ENCODE measurements around the gene RMI2.

The RMI2 gene

GRCh38 chr16:11306997-11307638 lies 38.1 kb upstream of the RMI2 start:
- Mint-ChIP-seq H3K9me3 (peaks cover 3% of the 10 kb centered on the region), H3K4me3 (no peak overlapping the region), H3K4me1 (peaks cover 58% of the 10 kb centered on the region), H3K27ac (peak overlapping the region; percentile 81), H3K36me3 (no peaks in the 10 kb centered on the region), H3K27me3 (no peaks in the 10 kb centered on the region)
- no peak for ATAC-seq

DNA sequence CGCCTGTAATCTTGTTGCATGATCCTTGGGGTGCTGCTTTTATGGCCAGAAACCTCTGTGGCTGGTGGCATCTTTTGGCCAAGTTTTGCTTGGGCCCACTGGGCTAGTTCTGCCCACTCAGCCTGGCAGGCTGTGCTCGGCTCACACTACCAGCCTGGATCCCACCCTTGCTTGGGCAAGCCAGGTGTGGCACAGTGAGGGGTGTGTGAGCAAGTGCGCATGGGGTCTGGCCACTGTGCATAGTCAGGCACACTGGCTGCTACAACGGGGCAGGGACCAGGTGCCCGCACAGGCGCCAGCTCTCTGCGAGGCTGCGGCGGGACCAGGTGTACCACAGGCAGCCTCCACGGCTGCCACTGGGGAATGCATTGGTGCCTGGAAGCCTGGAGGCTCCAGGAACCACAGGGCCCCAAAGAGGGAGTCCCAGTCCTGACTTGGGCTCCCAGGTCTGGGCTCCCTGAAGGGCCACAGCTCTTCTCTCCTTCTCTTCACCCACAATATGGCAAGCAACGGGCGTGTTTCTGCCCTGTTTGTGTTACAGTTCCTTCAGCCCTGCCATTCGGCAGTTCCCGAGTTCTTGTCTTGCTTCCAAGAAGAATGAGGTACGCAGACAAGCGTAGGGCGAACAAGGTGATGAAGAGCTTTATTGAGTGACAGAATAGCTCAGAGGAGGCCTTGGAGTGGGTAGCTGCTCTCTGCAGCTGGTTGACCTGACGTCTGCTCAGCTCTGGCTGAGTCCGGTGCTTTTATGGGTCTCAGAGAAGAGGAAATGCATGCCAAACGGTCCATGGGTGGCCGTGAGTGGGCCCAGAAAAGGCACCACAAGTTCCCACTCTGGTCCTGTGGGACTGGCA lies 37.4 kb upstream of the RMI2 start:
- ATAC-seq = no peak
- H3K27me3 Mint-ChIP-seq = no peaks in the 10 kb centered on the region
- H3K4me3 Mint-ChIP-seq = no peak overlapping the region
- H3K27ac Mint-ChIP-seq = peak overlapping the region; percentile 81
- H3K36me3 Mint-ChIP-seq = no peaks in the 10 kb centered on the region
- peaks cover 3% of the 10 kb centered on the region for H3K9me3 Mint-ChIP-seq
- peaks cover 65% of the 10 kb centered on the region for H3K4me1 Mint-ChIP-seq

GRCh38 chr16:11308493-11309283 lies 36.6 kb upstream of the RMI2 start:
- peak overlapping the region; percentile 49 for H3K4me3 Mint-ChIP-seq
- ATAC-seq = peak; percentile 81
- H3K4me1 Mint-ChIP-seq = peaks cover 68% of the 10 kb centered on the region
- H3K36me3 Mint-ChIP-seq = no peaks in the 10 kb centered on the region
- peaks cover 3% of the 10 kb centered on the region for H3K9me3 Mint-ChIP-seq
- peak overlapping the region; percentile 81 for H3K27ac Mint-ChIP-seq
- H3K27me3 Mint-ChIP-seq = no peaks in the 10 kb centered on the region

DNA sequence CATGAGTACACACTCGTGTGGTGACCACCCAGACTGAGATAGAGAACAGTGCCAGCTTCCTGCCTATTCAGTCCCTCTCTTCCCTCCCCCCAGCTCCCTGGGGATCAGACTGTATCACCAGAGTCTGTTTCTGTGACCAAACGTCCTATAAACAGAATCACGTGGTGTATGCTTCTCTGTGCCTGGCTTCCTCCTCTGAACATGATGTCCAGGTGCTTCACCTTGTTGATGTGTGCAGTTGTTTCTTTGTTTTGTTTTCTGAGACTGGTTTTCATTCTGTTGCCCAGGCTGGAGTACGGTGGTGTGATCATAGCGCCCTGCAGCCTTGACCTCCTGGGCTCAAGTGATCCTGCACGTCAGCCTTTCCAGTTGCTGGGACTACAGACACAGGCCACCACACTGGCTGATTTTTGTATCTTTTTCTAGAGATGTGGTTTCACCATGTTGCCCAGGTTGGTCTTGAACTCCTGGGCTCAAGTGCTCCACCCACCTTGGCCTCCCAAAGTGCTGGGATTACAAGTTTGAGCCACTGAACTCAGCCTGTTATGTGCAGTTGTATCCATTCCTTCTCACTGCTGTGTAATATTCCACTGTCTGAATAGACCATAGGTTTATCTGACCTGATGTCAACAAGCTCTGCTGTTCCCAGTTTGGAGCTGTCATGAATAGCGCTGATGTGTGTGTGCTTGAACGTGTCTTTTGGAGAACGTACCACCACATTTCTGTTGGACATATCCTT lies 35.2 kb upstream of the RMI2 start:
- Mint-ChIP-seq H3K27me3 (no peaks in the 10 kb centered on the region), H3K36me3 (no peaks in the 10 kb centered on the region), H3K27ac (peak overlapping the region; percentile 81), H3K9me3 (peaks cover 3% of the 10 kb centered on the region), H3K4me3 (peak overlapping the region; percentile 37), H3K4me1 (peaks cover 82% of the 10 kb centered on the region)
- peak; percentile 76 for ATAC-seq

GRCh38 chr16:11310634-11310977 lies 34.7 kb upstream of the RMI2 start:
- H3K4me3 Mint-ChIP-seq = peak overlapping the region; percentile 46
- no peaks in the 10 kb centered on the region for H3K27me3 Mint-ChIP-seq
- no peaks in the 10 kb centered on the region for H3K36me3 Mint-ChIP-seq
- H3K4me1 Mint-ChIP-seq = peaks cover 83% of the 10 kb centered on the region
- ATAC-seq = no peak
- H3K9me3 Mint-ChIP-seq = peaks cover 3% of the 10 kb centered on the region
- H3K27ac Mint-ChIP-seq = peak overlapping the region; percentile 81

DNA sequence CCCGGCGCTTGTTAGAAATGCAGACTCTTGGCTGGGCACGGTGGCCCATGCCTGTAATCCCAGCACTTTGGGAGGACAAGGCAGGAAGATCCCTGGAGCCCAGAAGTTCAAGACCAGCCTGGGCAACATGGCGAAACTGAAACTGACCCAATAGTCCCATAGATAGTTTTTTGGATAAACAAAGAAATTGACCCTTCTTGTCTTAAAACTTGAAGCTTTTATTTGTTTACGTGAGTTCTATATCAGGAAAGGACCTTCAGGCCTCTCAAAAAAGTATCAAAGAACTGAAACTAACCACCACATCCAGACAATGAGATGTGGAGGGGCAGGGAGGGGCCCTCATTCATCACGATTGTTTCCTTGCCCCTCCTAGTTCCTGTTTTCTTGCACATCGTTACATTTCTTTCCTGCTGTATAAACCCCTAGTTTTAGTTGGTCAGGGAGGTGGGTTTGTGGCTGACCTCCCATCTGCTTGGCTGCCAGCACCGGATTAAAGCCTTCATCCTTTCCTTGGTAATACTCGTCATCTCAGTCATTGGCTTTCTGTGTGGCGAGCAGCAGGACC lies 34.2 kb upstream of the RMI2 start:
- H3K27ac Mint-ChIP-seq = peak overlapping the region; percentile 81
- peak overlapping the region; percentile 49 for H3K4me3 Mint-ChIP-seq
- ATAC-seq = peak; percentile 69
- H3K27me3 Mint-ChIP-seq = no peaks in the 10 kb centered on the region
- peaks cover 3% of the 10 kb centered on the region for H3K9me3 Mint-ChIP-seq
- H3K4me1 Mint-ChIP-seq = peaks cover 83% of the 10 kb centered on the region
- H3K36me3 Mint-ChIP-seq = no peaks in the 10 kb centered on the region

- Mint-ChIP-seq H3K36me3 (no peaks in the 10 kb centered on the region), H3K4me1 (peaks cover 71% of the 10 kb centered on the region), H3K27me3 (no peaks in the 10 kb centered on the region), H3K9me3 (no peaks in the 10 kb centered on the region), H3K27ac (peak overlapping the region; percentile 81), H3K4me3 (peak overlapping the region; percentile 7)
- ATAC-seq = no peak
Observed at GRCh38 chr16:11312718-11313492, 32.4 kb upstream of the RMI2 start.

DNA sequence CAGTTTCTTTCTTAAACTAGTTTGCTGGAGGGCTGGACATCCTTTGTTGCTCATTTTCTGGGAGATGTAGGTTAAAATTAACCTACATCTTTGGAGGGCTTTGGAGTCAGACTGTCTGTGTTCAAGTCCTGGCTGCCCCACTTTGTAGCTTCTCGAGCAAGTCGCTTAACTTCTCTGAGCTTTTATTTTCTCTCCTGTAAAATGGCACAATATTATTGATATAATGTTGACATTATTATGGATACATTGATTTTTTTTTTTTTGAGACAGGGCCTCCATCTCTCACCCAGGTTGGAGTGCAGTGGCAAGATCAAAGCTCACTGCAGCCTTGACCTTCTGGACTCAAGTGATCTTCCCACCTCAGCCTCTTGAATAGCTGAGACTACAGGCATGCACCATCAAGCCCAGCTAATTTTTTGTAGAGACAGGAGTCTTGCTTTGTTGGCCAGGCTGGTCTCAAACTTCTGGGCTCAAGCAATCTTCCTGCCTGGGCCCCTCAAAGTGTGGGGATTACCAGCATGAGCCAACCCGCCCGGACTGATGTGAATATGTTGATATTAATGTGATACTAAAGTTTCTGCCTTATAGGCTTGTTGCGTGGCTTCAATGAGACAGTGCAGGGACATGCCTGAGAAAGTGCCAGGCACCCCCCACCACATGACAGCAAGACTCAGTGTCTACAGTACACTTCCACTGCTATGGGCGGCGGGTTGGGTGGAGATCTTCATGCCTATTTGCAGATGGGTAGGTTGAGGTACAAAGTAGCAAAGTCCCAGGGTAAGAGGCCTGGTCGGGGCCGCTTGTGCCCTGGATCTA lies 31.6 kb upstream of the RMI2 start:
- no peaks in the 10 kb centered on the region for H3K27me3 Mint-ChIP-seq
- H3K9me3 Mint-ChIP-seq = no peaks in the 10 kb centered on the region
- peaks cover 66% of the 10 kb centered on the region for H3K4me1 Mint-ChIP-seq
- ATAC-seq = no peak
- no peak overlapping the region for H3K4me3 Mint-ChIP-seq
- H3K36me3 Mint-ChIP-seq = no peaks in the 10 kb centered on the region
- H3K27ac Mint-ChIP-seq = peak overlapping the region; percentile 81

- no peak overlapping the region for H3K4me3 Mint-ChIP-seq
- no peaks in the 10 kb centered on the region for H3K9me3 Mint-ChIP-seq
- peaks cover 63% of the 10 kb centered on the region for H3K4me1 Mint-ChIP-seq
- no peaks in the 10 kb centered on the region for H3K27me3 Mint-ChIP-seq
- peak overlapping the region; percentile 33 for H3K27ac Mint-ChIP-seq
- no peak for ATAC-seq
- H3K36me3 Mint-ChIP-seq = no peaks in the 10 kb centered on the region
Observed at GRCh38 chr16:11314309-11314894, 30.9 kb upstream of the RMI2 start.

GRCh38 chr16:11315510-11315909 lies 29.7 kb upstream of the RMI2 start:
- Mint-ChIP-seq H3K9me3 (no peaks in the 10 kb centered on the region), H3K4me1 (peaks cover 52% of the 10 kb centered on the region), H3K4me3 (no peak overlapping the region), H3K36me3 (no peaks in the 10 kb centered on the region), H3K27ac (peak overlapping the region; percentile 33), H3K27me3 (no peaks in the 10 kb centered on the region)
- ATAC-seq = no peak

DNA sequence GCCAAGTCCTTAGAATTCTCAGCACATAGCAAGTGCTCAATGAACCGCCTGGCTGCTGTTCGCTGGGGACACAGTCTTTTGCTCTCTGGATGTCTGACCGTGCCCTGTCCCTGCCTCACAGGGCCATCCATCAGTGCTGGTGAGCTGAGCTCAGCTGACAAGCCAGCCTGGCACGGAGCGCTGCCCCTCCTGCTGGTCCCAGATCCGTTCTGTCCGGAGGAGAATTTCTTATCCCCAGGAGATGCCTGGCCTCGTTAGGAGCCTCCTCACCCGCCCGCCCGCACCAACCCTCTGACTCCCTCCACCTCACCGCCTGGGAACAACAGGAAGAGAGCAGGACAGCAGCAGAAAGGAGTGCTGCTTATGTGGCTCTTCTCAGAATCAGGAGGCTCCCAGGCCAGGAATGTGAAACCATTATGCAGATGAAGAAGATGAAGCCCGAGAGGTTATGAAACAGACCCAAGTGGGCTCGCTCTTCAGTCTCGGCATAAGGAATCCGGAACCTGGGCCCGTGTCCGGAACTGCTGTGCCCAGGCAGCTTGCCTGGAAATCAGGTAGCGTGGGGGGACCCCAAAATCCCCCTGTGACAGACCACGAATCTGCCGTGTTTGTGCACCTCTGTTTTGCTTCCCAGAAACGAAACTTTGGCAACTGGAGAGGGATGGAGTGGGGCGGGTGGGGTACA lies 28.8 kb upstream of the RMI2 start:
- no peaks in the 10 kb centered on the region for H3K9me3 Mint-ChIP-seq
- H3K4me3 Mint-ChIP-seq = no peak overlapping the region
- H3K27me3 Mint-ChIP-seq = no peaks in the 10 kb centered on the region
- no peak overlapping the region for H3K27ac Mint-ChIP-seq
- peaks cover 42% of the 10 kb centered on the region for H3K4me1 Mint-ChIP-seq
- no peaks in the 10 kb centered on the region for H3K36me3 Mint-ChIP-seq
- no peak for ATAC-seq

- Mint-ChIP-seq H3K36me3 (no peaks in the 10 kb centered on the region), H3K27me3 (no peaks in the 10 kb centered on the region), H3K4me1 (peaks cover 19% of the 10 kb centered on the region), H3K27ac (no peak overlapping the region), H3K4me3 (no peak overlapping the region), H3K9me3 (no peaks in the 10 kb centered on the region)
- ATAC-seq = no peak
Observed at GRCh38 chr16:11318817-11319216, 26.4 kb upstream of the RMI2 start.
